Stomach (tissue), 9 donors: ENCODE data around the gene TUSC2. TPM values are rescaled to one million over a fixed set of nuclear protein-coding genes. Genes with fewer than 3 reads are reported as not detected.
A peak's percentile ranks its signal among the peaks of the same experiment; 100 is the strongest.

Experiments
- DNase-seq, 2 donors: peaks; one replicate each; pipeline versions ENCODE4 v3.0.0 to v3.0.0-alpha.2; 2013 to 2019
- H3K27ac ChIP-seq, 5 donors: fragments of 200-600 bp in 4 of 5; sonication (generic) in 4 of 5; one replicate each; pipeline ENCODE4 v1.5.1; 2013 to 2019; ENCODE audit warnings: mild to moderate bottlenecking in 1 of 5, moderate library complexity in 1 of 5
- H3K27me3 ChIP-seq, 3 donors: fragments of 200-600 bp; sonication (generic); one replicate each; pipeline ENCODE4 v1.5.1; 2017 to 2019; ENCODE audit warnings: mixed run types in 1 of 3
- H3K36me3 ChIP-seq, 4 donors: fragments of 200-600 bp; sonication (generic); 1 replicate in 3 of 4; 2 replicates in 1 of 4; pipeline ENCODE4 v1.5.1; 2016 to 2019
- H3K4me1 ChIP-seq, 4 donors: fragments of 200-600 bp; sonication (generic); one replicate each; pipeline ENCODE4 v1.5.1; 2016 to 2019
- H3K4me3 ChIP-seq, 4 donors: fragments of 200-600 bp; sonication (generic) in 3 of 4; one replicate each; pipeline ENCODE4 v1.5.1; 2016 to 2019; ENCODE audit warnings: mild to moderate bottlenecking in 1 of 4
- H3K9me3 ChIP-seq, 4 donors: fragments of 200-600 bp; sonication (generic); one replicate each; pipeline ENCODE4 v1.5.1; 2016 to 2019
- EP300 ChIP-seq: sonication (generic); formaldehyde crosslinking; IDR thresholded peaks from one replicate; pipeline ENCODE4 v1.6.1; 2017; ENCODE audit warnings: antibody characterized with exemption
- POLR2A ChIP-seq, 4 donors: fragments of 450-650 bp; IDR thresholded peaks; one replicate each; pipeline ENCODE4 v1.6.1; 2016; ENCODE audit warnings: antibody characterized with exemption in 4 of 4, control low read depth in 2 of 4, mild to moderate bottlenecking in 1 of 4, moderate library complexity in 1 of 4
- POLR2AphosphoS5 ChIP-seq, 3 donors: sonication (generic); formaldehyde crosslinking; IDR thresholded peaks; one replicate each; pipeline ENCODE4 v1.6.1; 2016; ENCODE audit warnings: antibody characterized with exemption in 3 of 3
- WGBS, 5 donors: extraction: QIAGEN DNeasy Blood & Tissue Kit in 3 of 5; methylation state at CpG; one replicate each; pipeline versions ENCODE4 v1.1.5 to v1.1.7; 2013 to 2018; 5-methylcytosine and 5-hydroxymethylcytosine counted together
- intact Hi-C: fragments of 100-400 bp; cut with DNase I; formaldehyde crosslinking; loops from one replicate; pipeline ENCODE4 v1.15.1; 2023; ENCODE audit warnings: low total_unique reads
- polyA plus RNA-seq, 3 donors: library from polyadenylated mRNA; stranded (reverse); fragments of 200-250 nt; gene quantifications; one replicate each; pipeline ENCODE4 v1.2.3, GENCODE V29; 2013
- total RNA-seq, 5 donors: library from RNA; depleted of rRNA; stranded (reverse); fragments of >200 nt; gene quantifications; one replicate each; pipeline versions ENCODE4 v1.1.0 to v1.2.3, GENCODE V29; 2014 to 2016
- TF ChIP-seq, protein P1 (sequence below), 7 experiments: fragments of 450-650 bp in 4 of 7; fragments of 200-600 bp in 3 of 7; sonication (generic) in 3 of 7; IDR thresholded peaks; one replicate each; pipeline ENCODE4 v1.5.1; 2016 to 2019; ENCODE audit warnings: antibody characterized with exemption in 7 of 7, control low read depth in 2 of 7, mild to moderate bottlenecking in 1 of 7
- donor health status: healthy with polysubstance abuse.
- donor health status: Bipolar disorder and iron deficiency.
- donor health status: healthy.

TUSC2 gene
- total and polyA plus RNA-seq, 8 donors: 2.3 to 63.4 (median 40.3) TPM; not detected in 1

DNA sequence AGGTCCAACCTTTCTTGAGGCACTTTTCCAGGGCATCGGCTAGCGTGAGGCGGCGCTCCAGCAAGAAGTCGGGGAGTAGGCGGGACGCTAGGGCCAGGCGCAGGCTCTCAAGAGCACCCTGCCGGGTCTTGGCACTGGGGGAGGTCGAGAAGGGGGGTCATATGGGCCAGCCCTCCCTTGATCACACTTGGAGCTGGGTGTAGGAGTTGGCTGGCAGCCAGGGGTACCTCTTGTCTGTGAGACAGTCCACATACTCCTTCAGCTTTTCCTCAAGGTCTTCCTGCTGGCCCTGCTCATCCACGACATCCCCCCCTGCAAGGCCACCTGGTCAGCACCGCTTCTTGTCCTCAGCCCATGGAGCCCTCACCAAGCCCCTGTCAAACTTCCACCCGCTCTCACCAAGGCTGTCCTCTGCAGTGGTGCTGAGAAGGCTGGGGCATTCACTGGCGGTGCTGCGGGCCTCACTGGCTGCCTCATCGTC is 37.8 kb downstream of the TUSC2 start:
- DNase-seq: peak; percentile 26 to 57
- Histone ChIP-seq H3K9me3 (no peaks in the 10 kb centered on the region), H3K4me3 (peak overlapping the region in 2 of 4 donors; percentile 8 to 99), H3K27me3 (no peaks in the 10 kb centered on the region), H3K27ac (peak overlapping the region; percentile 95 to 99 (median 97)), H3K36me3 (peaks cover 34 to 45% (median 44%) of the 10 kb centered on the region in 4 donors), H3K4me1 (peaks cover 30 to 48% (median 43%) of the 10 kb centered on the region in 4 donors)
- 44 to 77% (median 73%) methylated on average over 15 to 16 of the region's 16 CpGs for WGBS, 5 donors
- TF ChIP-seq POLR2AphosphoS5 (IDR thresholded peaks at IDR 0.05) (no peak), POLR2A (IDR thresholded peaks at IDR 0.05) (no peak), EP300 (no peak)
- TF ChIP-seq, protein P1, sequence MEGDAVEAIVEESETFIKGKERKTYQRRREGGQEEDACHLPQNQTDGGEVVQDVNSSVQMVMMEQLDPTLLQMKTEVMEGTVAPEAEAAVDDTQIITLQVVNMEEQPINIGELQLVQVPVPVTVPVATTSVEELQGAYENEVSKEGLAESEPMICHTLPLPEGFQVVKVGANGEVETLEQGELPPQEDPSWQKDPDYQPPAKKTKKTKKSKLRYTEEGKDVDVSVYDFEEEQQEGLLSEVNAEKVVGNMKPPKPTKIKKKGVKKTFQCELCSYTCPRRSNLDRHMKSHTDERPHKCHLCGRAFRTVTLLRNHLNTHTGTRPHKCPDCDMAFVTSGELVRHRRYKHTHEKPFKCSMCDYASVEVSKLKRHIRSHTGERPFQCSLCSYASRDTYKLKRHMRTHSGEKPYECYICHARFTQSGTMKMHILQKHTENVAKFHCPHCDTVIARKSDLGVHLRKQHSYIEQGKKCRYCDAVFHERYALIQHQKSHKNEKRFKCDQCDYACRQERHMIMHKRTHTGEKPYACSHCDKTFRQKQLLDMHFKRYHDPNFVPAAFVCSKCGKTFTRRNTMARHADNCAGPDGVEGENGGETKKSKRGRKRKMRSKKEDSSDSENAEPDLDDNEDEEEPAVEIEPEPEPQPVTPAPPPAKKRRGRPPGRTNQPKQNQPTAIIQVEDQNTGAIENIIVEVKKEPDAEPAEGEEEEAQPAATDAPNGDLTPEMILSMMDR (IDR thresholded peaks at IDR 0.05): no peak
- intact Hi-C loops: no loop called here

DNA sequence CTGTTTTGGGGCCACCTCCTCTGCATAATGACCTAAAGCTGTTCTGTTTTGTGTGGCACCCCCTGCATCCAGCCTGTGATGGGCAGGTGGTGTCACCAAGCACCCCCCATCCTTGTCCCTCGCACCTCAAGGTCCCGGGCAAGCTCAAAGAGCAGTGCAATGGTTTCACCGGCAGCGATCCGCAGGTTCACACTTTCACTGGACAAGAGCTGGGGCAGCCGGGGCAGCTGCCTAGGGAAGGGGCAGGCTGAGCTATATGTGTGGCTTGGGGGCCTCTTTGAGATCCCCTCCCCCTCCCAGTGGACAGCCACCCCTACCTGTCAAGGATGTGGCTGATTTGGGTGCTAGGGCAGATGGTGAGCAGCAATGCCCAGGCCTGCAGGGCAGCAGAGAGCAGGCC is 38.9 kb downstream of the TUSC2 start:
- Histone ChIP-seq H3K4me1 (peaks cover 30 to 48% (median 43%) of the 10 kb centered on the region in 4 donors), H3K9me3 (no peaks in the 10 kb centered on the region), H3K27ac (peak overlapping the region in 2 of 5 donors; percentile 97 to 99), H3K27me3 (no peaks in the 10 kb centered on the region), H3K36me3 (peaks cover 34 to 45% (median 44%) of the 10 kb centered on the region in 4 donors), H3K4me3 (no peak overlapping the region)
- DNase-seq: no peak
- no peak for TF ChIP-seq POLR2AphosphoS5 (IDR thresholded peaks at IDR 0.05)
- TF ChIP-seq POLR2A (IDR thresholded peaks at IDR 0.05): no peak
- TF ChIP-seq, protein P1 (IDR thresholded peaks at IDR 0.05): no peak
- no peak for TF ChIP-seq EP300
- intact Hi-C loops: no loop called here
- WGBS, 5 donors: 94 to 100% (median 97%) methylated on average over 6 of the region's 6 CpGs

DNA sequence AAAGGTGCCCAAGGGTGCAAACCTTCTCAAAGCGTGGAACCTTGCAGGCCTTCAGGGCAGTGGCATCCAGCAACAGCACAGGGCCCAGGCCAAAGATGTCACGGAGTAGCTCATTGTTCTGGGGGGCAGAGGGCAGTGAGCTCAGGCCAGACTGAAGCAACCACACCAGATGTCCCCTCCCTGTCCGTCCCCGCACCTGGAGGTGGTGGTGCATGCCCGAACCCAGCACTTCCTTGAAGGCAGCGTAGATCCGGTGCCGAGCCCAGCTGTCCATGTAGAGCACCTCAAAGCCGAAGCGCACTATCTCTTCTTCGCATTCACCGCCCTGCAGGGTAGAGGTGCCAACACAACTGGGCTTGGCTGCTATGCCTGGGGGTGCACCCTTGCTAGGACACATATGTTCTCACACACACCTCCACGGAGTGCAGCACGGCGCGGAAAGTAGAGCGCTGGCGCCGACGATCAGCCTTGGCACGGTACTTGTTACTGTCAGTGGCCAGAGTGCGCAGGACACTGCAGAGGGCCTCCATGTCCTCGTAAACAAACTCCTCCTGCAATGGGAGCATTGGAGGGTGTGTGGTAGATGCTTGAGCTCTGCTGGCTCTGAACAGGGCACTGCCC is 39.5 kb downstream of the TUSC2 start:
- DNase-seq: no peak
- Histone ChIP-seq H3K9me3 (no peaks in the 10 kb centered on the region), H3K27me3 (no peaks in the 10 kb centered on the region), H3K4me3 (no peak overlapping the region), H3K36me3 (peaks cover 34 to 45% (median 44%) of the 10 kb centered on the region in 4 donors), H3K4me1 (peaks cover 30 to 43% (median 41%) of the 10 kb centered on the region in 4 donors), H3K27ac (no peak overlapping the region)
- intact Hi-C loops: no loop called here
- TF ChIP-seq POLR2A (IDR thresholded peaks at IDR 0.05): no peak
- no peak for TF ChIP-seq POLR2AphosphoS5 (IDR thresholded peaks at IDR 0.05)
- no peak for TF ChIP-seq EP300
- TF ChIP-seq, protein P1 (IDR thresholded peaks at IDR 0.05): no peak
- 89 to 93% (median 91%) methylated on average over 21 to 23 of the region's 23 CpGs for WGBS, 5 donors

DNA sequence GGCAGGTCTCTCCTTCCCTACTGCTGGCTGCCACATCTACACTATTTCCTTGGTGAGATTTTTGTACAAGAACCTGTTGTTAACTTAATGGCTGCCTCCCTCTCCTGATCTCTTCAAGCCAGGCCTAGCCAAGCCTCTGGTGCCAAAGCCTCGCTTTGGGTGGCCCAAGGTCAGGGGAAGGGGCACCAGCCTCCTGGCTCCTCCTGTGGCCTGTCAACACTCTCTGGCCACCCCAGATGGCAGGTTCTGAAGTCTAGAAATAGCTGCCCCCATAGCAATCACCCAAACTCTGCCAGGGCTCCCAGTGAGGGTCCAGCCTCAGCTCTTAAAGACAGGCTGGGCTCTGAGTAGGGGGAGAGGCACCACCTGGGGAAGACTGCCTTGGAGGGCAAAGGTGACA is 40.8 kb downstream of the TUSC2 start:
- WGBS, 5 donors: 60 to 86% (median 77%) methylated on average over 1 of the region's 1 CpG
- DNase-seq: no peak
- intact Hi-C loops: no loop called here

More for the DNA sequence above, 40.8 kb downstream of the TUSC2 start:
- peaks cover 34 to 45% (median 44%) of the 10 kb centered on the region in 4 donors for H3K36me3 ChIP-seq
- TF ChIP-seq EP300 (no peak), POLR2AphosphoS5 (IDR thresholded peaks at IDR 0.05) (no peak), POLR2A (IDR thresholded peaks at IDR 0.05) (no peak)
- TF ChIP-seq, protein P1 (IDR thresholded peaks at IDR 0.05): no peak
- peaks cover 22 to 33% (median 31%) of the 10 kb centered on the region in 4 donors for H3K4me1 ChIP-seq
- no peak overlapping the region for H3K4me3 ChIP-seq
- H3K9me3 ChIP-seq: no peaks in the 10 kb centered on the region
- no peak overlapping the region for H3K27ac ChIP-seq
- H3K27me3 ChIP-seq: no peaks in the 10 kb centered on the region
